NCI-H2107 treated with DMSO at 0.1 percent for 48 hours (cell line): ENCODE data around the gene BATF3.

Experiments
- DNase-seq: peaks from one replicate; lab custom pipeline; 2025; ENCODE audit not compliant: unreplicated experiment; lab: John Stamatoyannopoulos, UW

BATF3 gene

DNA sequence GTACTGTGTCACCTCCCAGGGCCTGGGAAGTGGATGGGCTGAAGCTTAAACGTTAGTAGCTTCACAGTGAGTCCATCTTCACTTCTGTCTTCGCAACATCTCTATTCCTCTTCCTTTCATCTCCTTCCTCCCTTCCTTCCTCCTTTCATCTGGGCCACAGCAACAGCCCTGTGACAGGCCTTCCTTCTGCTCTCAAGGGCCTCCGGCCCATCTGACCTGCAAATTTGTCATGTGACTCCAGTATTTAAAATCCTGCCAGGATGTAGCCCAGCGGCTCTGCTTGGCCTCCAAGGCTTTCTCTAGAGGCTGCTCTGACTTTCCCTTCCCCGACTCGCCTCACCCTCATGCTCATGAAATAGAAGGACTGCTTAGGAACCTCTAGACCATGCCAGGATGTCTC lies 10.9 kb upstream of the BATF3 start:
- DNase-seq: no peak

DNA sequence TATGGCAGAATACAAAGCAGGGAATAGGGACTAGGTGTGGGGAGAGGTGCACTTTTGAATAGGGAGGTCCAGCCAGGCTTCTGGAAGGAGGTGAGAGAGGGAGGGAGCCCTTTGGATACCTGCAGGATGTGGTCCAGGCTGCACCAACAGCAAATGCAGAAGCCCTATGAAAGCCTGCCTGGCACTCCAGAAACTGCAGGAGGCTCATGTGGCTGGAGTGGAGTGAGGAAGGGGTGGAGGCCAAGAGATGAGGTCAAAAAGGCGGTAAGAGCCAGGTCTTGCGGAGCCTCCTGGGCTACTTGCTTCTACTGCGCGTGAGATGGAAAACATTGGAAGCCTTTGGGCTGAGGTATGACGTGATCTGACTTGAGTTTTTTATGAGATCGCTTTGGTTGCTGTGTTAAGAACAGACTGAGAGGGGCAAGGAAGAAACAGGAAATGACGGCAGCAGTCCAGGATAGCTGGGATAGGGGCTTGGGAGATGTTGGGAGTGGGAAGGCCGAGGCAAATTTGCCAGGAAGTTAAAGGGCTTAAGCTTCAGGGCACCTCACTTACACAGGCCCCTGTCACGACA lies 4.4 kb upstream of the BATF3 start:
- DNase-seq: no peak

DNA sequence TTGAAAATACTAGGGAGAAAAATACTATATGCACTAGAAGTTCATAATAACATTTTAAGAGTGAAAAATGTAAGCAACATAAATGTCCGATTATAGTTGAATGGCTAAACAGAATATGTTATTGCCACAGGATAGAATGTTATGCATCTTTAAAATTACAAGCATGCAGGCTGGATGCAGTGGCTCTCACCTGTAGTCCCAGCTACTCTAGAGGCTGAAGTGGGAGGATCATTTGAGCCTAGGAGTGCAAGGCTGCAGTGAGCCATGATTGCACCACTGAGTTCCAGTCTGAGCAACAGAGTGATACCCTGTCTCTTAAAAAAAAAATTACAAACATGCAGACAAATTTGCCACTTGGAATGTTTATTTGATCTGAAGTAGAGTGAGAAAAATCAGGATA lies 3.0 kb upstream of the BATF3 start:
- DNase-seq: no peak

DNA sequence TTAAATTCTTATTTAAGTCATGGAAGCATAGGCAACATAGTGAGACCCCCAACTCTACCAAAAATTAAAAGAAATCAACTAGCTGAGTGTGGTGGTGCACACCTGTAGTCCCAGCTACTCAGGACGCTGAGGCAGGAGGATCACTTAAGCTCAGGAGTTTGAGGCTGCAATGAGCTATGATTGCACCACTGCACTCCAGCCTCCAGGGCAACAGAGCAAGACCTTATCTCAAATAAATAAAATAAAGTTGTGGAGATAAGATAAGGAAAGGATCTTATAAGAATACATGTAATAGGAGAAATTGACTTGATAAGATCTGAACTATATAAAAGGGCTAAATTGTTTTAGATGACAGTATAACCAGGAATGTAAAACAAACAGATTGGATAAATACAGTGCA lies 2.3 kb upstream of the BATF3 start:
- DNase-seq: no peak

DNA sequence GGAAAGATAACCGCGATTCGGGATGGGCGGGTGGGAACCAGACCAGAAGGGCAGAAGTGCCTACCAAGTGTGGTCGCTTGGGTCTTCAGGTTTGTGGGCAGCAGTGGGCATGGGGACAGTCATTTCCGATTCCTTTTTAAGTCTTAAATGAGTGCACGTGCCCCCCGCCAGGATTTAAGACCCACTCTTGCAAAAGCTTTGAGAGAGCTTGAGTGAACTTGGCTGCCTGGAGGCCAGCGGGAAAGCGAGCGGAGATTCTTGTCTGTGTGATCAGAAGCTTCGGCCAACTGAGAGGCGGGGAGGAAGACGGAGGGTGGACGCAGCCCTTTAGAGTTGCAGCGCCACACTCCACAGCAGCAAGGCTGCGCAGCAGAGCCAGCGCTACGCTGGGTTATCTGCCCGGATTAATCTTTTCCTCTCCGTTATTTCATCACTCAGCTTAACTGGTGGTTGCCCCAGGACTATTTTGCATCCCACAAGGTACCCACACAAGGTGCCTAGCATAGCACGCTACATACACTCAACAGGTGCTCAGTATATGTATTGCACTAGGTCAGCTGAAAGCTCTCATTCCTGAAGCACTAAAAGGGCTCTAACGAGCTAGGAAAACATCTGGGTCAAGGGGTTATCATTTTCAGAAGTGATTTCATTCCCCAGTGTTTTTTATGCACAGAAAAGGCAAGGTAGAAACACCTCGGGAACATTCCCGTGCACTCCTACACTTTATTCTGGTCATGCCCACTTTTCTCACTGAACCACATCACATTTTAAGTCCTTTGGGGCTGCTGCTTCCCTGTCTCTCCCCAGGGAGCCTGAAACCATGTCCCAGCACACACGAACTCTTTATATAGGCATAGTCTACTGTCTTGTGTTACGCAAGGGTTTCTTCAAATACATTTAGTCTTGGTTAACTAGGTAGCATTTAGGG lies 1.5 kb upstream of the BATF3 start:
- DNase-seq: no peak

DNA sequence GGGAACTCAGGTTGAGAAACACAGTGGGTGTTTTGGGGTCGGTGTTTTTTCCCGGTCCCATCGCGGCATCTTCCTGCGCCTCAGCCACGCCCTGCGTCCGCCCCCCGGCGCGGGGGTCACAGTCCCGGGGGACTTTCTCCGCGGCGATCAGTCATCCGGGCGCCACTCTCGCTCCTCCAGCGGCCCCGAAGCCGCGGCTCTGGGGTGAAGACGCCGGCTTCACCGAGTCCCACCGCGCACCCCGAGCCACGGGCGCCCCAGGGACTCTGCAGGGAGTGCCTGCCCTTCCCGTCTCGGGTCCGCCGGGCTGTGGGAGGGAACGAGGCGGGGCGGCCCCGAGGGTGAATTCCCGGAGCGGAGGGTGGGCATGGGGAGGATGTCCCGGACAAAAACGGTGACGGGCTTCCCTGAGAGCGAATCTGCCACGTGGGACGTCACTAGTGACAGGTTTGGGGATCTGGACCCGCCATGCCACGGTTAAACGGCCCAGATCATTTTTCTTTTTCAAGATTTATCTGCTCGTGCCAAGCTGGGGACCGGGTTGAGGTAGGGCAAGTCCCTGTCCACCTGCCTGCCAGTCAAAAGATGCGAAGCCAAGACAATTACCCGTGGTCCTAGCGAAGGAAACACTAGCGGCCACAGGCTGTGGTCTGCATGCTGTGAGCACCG lies 717 bp upstream of the BATF3 start:
- no peak for DNase-seq

DNA sequence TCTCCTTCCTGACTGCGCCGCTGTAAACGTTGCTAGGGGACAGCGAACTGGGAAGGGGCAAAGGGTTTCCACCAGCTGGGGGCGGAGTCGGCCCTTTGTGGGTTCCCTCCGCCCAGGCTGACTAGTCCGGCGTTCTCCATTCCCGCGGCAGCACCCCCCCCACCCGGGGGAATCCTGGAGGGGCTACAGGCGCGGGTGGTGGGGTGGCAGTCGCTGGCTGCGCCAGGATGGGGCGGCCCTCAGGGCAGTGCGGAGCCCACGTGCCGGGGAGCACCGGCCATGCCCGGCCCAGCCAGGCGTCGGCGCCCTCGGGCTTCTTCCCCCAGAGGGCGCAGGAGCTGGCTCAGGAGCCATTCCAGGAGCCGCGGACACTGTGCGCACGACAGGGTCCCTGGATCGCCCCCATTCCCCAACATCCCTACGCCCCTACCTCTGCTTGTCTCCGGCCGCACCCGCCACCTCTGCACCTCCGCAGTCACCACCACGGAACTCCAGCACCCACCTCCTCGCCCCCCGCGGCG lies 476 bp downstream of the BATF3 start:
- peak; percentile 25 for DNase-seq

DNA sequence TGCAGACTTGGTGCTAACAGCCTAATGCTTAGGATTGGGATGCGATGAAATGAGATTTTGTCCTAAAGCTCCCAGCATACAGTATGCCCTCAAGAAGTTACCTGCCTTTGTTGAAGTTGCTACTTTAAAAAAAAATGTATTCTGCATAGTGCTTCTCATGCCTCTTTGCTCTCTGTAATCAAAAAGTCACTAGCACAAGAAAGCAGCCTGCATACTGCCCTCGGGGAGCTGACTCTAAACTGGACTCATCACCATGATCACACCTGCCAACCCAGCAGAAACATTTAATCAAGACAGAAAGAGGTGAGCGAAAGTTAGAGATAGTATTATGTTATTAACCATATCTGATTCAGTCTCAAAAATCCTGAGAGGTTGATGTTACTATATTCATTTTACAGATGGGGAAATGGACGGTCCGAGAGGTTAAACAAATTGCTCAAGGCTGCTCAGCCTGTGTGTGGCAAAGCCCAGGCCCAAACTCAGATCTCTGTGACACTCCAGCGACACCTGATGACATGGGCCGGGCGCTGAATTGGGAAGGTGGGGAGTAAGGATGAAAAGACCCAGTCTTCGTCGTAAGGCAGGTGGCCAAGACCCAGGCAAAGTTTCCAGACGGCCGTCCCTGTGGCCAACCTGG lies 1.1 kb downstream of the BATF3 start:
- DNase-seq: no peak

DNA sequence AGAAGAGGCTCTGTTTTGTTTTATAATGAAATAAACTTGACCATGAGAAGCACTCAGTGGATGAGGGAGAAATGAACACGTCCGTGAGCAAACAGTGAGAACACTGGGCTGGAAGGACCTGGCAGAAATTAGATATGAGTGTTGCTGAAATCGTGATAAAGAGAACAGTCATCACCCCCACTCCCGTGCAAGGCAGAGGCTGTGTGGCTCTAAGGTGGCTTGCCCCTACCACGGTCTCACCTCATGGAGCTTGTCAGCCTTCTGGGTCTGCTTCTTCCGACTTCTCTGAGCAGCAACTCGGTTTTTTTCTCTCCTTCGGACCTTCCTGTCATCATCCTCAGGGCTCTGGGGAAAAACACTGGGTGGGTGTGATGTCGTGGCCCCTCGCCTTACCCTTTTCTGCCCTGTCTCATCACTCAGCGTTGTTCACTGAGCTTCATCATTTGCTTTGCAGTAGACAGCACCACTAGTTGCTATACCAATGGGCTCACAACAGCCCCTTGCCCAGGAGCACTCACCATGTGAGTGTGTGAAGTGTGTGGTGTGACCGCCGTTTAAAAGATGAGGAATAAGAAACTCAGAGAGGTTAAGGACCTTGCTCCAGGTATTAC lies 2.8 kb downstream of the BATF3 start:
- DNase-seq: no peak

DNA sequence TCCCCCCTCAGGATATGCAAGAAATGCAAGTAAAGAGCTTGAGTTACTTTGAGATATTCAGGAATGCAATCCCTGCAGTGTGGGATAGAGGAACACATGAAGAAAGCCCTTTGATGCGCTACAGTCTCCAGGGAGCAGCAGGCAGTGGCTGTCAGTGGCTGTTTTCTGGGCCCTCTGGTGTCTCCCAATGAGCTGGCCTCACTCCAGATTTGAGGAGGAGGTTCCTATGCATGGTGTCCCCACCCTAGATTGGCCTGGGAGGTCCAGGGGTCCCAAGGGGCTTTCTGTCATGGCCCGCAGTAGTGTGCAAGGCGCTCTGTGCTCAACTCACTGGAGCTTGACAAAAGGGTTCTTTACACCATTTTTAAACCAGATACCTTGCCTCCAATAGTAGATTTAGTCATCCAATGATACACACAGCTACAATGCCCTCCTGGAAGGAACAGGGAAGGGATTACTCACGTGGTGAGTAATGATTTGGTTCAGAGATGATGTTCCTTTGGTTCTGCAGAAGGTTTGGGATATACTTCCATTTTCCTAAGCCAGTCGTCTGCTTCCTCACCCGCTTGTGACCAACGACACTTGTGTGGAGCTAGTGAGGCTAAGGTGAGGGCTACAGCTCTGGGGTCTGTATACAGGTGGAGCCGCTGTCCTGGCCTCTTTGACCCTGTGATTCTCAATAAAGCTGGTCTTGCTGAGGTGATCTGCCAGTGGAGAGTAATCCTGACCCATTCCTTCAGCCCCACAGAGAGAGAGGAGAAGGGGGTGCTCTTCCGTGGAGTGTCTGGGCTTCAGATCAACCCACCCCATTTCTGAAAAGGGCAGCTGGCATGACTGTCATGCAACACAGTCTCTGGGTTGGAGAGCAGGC lies 6.6 kb downstream of the BATF3 start:
- no peak for DNase-seq

DNA sequence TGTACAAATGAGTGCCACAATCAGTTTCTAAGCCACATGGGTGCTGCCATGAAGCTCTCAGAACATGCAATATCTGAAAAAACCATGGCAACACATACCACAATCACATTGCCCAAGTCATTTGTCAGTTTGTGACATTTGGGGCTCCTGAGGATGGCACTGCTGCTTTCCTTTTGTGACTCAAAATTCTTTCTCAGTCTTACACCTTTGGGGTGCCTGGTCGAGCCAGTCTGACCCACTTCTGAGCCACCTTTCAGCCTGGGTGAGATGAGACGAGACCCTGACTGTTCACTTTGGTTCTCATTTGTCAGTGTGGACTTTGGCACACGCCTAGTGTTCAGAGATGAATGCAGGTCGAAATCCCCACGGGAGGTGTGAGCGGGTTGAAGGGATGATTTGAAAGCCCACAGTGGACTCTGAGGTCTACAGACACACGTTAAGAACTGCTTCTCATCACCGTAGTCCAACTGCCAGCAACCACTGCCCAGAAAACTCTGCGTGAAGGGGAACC lies 8.0 kb downstream of the BATF3 start:
- DNase-seq: no peak

DNA sequence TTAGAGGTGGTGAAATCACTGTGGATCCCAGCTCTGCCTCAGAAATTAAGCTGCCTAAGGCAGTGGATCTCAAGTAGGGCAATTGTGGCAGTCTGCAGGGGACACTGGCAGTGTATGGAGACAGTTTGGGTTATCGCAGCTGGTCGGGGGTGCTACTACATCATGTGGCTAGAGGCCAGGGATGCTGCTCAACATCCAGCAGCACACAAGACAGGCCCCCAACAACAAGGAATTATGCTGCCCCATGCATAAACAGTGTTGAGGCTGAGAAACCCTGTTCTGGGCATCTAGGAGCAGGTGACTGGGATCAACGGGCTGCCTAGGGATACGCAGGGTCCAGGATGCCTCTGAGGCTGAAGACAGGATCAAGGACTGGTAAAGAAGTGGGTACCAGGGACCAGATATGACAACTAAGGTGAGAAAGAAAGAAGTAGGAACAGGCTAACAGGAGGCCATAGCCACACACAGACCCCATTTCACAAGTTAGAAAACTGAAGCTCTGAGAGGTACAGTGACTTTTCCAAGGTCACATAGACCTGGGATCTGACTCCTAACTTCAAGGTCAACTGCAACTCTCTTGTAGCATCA lies 8.7 kb downstream of the BATF3 start:
- no peak for DNase-seq

DNA sequence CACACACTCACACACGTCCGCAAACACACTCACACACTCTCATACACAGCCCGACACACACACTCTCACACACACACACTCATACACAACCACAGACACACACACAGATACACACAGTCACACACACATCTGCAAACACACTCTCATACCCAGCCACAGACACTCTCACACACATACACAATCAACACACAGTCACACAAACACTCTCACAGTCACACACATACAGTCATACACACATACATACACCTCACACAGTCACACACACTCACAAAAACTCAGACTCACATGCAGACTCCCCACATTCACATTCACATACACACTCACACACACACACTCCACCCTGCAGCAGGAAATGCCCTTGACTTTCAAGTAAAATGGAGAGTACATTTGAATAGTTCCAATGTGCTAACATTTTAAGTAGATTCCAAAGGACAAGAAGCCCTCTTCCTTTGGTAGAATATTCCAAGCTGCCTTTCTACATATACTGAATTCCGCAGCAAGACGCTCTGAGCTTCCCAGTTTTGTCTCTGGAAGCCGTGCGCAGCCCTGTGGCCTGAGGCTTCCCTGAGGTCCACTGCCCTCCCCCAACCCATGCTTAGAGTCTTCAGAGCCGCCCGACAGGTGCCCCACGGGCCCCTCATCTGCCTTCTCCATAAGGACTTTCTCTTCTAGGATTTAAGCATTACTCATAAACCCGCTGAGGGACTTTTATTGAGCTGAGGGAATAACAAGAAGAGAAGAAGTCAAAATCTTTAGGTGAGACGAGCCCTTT lies 9.7 kb downstream of the BATF3 start:
- DNase-seq: no peak

DNA sequence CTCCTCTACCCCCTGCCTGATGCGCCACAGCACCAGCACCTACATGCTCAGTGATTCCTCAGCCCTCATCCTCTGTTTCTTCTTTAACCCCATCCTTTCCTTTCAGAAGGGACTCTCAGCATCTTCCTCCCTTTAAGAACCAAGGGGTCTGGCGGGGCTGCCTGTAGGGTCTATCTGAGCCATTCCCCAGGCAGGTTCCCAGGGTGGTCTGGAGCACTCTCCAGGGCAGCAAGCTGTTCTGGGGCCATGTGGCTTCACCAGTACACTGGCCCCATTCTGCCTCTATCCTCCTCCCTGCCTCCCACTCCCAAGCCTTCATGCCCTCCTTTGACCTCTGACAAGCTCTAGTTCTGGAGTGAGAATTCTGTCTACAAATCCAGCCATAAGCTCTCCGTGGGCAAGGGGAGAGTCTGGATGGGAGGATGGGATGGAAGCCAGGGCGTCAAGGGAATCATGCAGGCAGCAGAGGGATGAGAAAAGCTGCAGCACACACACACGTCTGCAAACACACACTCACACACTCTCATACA lies 10.4 kb downstream of the BATF3 start:
- no peak for DNase-seq

DNA sequence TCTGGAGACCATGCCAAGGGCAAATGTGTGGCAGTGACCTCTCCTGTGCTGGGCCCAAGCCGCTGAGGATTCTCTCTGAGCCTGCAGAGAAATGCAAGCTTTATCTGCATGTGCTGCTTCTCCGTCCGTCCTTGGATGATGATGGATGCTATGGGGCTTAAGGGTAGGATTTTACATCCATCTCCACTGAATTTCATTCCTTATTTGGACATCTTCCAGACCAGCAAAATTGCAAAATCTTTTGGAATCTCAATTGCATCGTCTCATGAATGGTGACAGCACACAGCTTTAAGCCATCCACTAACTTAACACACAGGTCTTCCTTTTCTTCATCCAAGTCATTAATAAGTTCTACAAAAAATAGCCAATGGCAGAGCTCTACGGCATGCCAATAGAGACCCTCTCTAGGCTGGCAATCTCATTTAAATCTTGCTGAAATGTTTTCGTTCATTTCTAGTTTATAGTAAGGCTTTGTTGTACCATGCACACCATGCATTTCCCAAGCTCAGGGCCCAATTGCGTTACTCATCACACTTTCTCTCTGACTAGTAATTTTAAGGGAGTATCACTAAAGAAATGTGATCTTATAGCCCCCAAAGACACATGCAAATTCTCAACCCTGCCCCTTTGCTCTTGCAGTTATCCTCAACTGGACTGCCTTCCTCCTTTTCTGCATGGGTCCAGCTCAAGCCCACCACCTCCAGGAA lies 11.1 kb downstream of the BATF3 start:
- DNase-seq: no peak

DNA sequence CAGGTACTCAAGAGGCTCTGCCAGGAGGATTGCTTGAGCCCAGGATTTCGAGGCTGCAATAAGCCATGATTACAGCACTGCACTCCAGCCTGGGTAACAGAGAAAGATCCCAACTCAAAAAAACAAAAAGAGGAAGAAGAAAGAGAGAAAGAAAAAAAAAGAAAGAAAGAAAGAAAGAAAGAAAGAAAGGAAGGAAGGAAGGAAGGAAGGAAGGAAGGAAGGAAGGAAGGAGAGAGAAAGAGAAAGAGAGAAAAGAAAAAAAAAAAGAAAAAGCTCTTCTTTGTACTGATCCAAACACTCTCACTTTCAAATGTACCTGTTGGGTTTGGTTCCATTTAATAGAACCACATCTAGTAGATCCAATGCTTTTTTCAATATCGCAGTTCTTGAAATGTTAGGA lies 11.8 kb downstream of the BATF3 start:
- DNase-seq: no peak

DNA sequence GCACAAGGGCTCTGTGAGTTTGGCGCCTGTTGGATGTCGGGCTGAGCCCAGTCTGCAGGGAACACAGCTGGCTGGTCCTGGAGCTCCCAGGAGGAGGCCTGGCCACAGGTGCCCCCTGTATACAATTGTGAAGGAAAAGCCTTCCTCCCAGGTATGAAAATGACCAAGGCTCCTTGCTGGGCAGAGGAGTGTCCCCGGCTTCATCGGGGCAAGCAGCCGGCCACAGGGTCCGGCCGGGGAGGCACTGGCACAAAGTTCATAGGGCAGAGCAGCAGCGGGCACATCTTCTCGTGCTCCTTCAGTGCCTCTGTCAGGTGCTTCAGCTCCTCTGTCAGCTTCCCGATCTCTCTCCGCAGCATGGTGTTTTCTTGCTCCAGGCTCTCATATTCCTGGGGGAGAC lies 13.0 kb downstream of the BATF3 start:
- no peak for DNase-seq

DNA sequence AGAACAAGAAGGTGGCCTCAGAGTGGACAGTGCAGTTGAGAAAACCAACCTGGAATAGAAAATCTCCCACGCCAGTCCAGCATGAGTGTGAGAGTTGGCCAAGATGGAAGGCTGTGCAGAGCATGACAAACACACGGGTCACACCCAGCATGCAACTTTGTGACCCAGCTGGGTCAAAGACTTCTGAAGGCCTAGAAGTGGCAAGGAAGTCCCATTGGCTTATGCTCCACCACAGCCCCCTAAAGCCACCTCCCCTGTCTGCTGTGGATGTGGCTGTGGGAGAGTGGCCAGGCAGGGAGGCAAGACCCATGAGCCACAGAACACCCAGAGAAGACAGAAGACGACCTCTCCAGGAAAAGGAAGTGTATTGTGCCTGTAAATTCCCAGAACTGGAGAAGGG lies 13.6 kb downstream of the BATF3 start:
- DNase-seq: no peak
